Thyroid gland (tissue), 4 donors: ENCODE results near the gene RPGRIP1L.

Source experiments
- POLR2A ChIP-seq, 2 donors: fragments of 450-650 bp; IDR thresholded peaks; one replicate each; pipeline ENCODE4 v1.6.1; 2017; ENCODE audit warnings: antibody characterized with exemption in 2 of 2, mild to moderate bottlenecking in 2 of 2, moderate library complexity in 1 of 2
- TF ChIP-seq, protein P1 (sequence below), 6 experiments: fragments of 200-600 bp in 3 of 6; fragments of 450-650 bp in 3 of 6; sonication (generic) in 3 of 6; IDR thresholded peaks; one replicate each; pipeline ENCODE4 v1.5.1; 2016 to 2019; ENCODE audit warnings: antibody characterized with exemption in 6 of 6, mild to moderate bottlenecking in 2 of 6, inconsistent platforms in 1 of 6, moderate library complexity in 1 of 6

DNA sequence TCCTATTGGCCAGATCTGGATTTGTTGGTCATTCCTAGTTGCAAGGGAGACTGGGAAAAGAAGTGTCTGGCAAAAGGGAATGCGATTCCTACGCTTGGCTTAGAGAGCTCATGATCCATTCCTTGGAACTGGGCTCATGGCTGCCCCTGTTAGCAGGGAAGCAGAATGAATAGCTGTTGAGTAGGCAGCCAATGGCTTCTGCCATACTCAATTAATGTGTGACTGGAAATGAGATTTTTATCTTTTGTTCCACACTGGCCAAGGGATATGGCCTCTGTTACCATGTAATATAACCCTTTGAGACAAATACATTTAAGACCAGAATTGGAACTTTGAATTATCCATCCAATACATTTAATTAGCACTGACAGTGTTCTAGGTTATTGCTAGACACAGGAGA lies 31.2 kb upstream of the RPGRIP1L start:
- TF ChIP-seq, protein P1, sequence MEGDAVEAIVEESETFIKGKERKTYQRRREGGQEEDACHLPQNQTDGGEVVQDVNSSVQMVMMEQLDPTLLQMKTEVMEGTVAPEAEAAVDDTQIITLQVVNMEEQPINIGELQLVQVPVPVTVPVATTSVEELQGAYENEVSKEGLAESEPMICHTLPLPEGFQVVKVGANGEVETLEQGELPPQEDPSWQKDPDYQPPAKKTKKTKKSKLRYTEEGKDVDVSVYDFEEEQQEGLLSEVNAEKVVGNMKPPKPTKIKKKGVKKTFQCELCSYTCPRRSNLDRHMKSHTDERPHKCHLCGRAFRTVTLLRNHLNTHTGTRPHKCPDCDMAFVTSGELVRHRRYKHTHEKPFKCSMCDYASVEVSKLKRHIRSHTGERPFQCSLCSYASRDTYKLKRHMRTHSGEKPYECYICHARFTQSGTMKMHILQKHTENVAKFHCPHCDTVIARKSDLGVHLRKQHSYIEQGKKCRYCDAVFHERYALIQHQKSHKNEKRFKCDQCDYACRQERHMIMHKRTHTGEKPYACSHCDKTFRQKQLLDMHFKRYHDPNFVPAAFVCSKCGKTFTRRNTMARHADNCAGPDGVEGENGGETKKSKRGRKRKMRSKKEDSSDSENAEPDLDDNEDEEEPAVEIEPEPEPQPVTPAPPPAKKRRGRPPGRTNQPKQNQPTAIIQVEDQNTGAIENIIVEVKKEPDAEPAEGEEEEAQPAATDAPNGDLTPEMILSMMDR (IDR thresholded peaks at IDR 0.05) = no peak
- no peak for TF ChIP-seq POLR2A (IDR thresholded peaks at IDR 0.05)
